ENCODE measurements around the gene DLG2. TPM values are rescaled to one million over a fixed set of nuclear protein-coding genes. Genes with fewer than 3 reads are reported as not detected.

The DLG2 gene
- total and polyA plus RNA-seq, 2 of the 8 experiments (the other 6 are each of a cell fraction or from before 2014, with no cell fraction given) = 1.7 to 14.3 TPM

DNA sequence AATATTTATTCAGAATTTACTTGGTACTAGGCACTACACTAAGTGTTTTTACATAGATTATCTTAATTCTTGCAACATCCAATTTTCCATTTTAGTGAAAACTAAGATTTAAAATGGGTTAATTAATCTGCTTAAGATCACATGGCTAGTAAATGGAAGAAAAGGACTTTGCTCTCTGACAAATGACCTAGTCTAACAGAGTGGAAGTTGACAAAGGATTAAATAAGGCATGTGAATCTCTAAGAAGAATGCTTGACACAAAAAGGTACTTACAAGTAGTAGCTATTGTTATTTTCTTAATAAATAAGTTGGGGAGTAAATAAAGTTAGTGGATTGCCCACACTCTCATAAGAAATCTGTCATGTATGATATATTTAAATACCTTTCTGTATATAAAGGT lies 584.8 kb downstream of the DLG2 start:
- H4K5ac ChIP-seq (ENCODE audit: insufficient read length, low read depth, low read length) = no peak overlapping the region
- ChIA-PET CTCF (ENCODE audit: partially characterized antibody) (interaction anchor here (0.8 kb wide), 1 partner anchor 14 kb away, joined by 3 read pairs; no protein-coding TSS in a partner anchor), POLR2A (ENCODE audit: partially characterized antibody) (no interaction called here)
- no peaks in the 10 kb centered on the region for H3K9me3 ChIP-seq (ENCODE audit: insufficient read depth in 2 of 2, low read depth in 1 of 2, low read length in 1 of 2)
- H2AFZ ChIP-seq (ENCODE audit: low read length) = no peak overlapping the region
- H3K23me2 ChIP-seq (ENCODE audit: low read depth, low read length) = no peaks in the 10 kb centered on the region
- H3K4ac ChIP-seq (replicated peaks; ENCODE audit: insufficient read length, low read depth, low read length) = no peak overlapping the region
- H3K4me3 ChIP-seq (ENCODE audit: extremely low read depth in 1 of 4, insufficient read depth in 2 of 4, low read depth in 3 of 4, low read length in 4 of 4) = no peak overlapping the region
- H3K79me2 ChIP-seq (ENCODE audit: control insufficient read depth in 1 of 2, insufficient read depth in 2 of 2, low read length in 2 of 2) = no peaks in the 10 kb centered on the region
- no peak overlapping the region for H3K4me2 ChIP-seq (ENCODE audit: insufficient read depth in 1 of 2, low read depth in 2 of 2, low read length in 2 of 2)
- H3K23ac ChIP-seq (ENCODE audit: insufficient read length) = no peak overlapping the region
- no peak overlapping the region for H2BK5ac ChIP-seq (ENCODE audit: low read depth, low read length)
- H4K20me1 ChIP-seq (replicated peaks in 1 of 2; ENCODE audit: control insufficient read depth in 1 of 2, insufficient read depth in 2 of 2, low read length in 2 of 2) = no peaks in the 10 kb centered on the region
- H3K36me3 ChIP-seq (ENCODE audit: control insufficient read depth in 2 of 4, insufficient read depth in 4 of 4, low read length in 3 of 4) = no peaks in the 10 kb centered on the region
- H3K14ac ChIP-seq (ENCODE audit: insufficient read length) = no peak overlapping the region
- no peak overlapping the region for H2BK20ac ChIP-seq (ENCODE audit: low read length)
- H3K9ac ChIP-seq (replicated peaks in 1 of 4; ENCODE audit: extremely low read depth in 1 of 4, low read depth in 3 of 4, low read length in 3 of 4) = no peak overlapping the region
- H4K91ac ChIP-seq (replicated peaks; ENCODE audit: insufficient read length, low read length) = no peak overlapping the region
- no peak overlapping the region for H3K18ac ChIP-seq (ENCODE audit: extremely low read depth, low read length)
- H2BK12ac ChIP-seq (ENCODE audit: low read depth, low read length) = no peak overlapping the region
- H2BK120ac ChIP-seq (replicated peaks; ENCODE audit: low read depth, low read length) = no peak overlapping the region
- no peaks in the 10 kb centered on the region for H3K4me1 ChIP-seq (replicated peaks in 1 of 4; ENCODE audit: control insufficient read depth in 3 of 4, insufficient read depth in 4 of 4, low read length in 3 of 4)
- no peaks in the 10 kb centered on the region for H3K27me3 ChIP-seq (replicated peaks in 1 of 4; ENCODE audit: control insufficient read depth in 3 of 4, extremely low read depth in 1 of 4, insufficient read depth in 3 of 4, low read length in 3 of 4)
- no peak overlapping the region for H4K8ac ChIP-seq (ENCODE audit: extremely low read depth, insufficient read depth, low read length)
- no peak overlapping the region for H3K56ac ChIP-seq (replicated peaks; ENCODE audit: insufficient read length, low read depth, low read length)
- TF ChIP-seq SP1 (IDR thresholded peaks at IDR 0.05; ENCODE audit: low read depth, low read length) = no peak
- no peak for TF ChIP-seq CBX5 (IDR thresholded peaks at IDR 0.05; ENCODE audit: low read depth, low read length)
- TF ChIP-seq BCL11A (IDR thresholded peaks at IDR 0.05; ENCODE audit: low read depth in 2 of 2, low read length in 2 of 2) = no peak
- TF ChIP-seq NRF1 (IDR thresholded peaks at IDR 0.05; ENCODE audit: low read depth, low read length) = no peak
- no peak for TF ChIP-seq SP4 (IDR thresholded peaks at IDR 0.05; ENCODE audit: low read length)
- no peak for TF ChIP-seq TAF7 (optimal IDR thresholded peaks at IDR 0.05; ENCODE audit: borderline replicate concordance, low read depth, low read length)
- no peak for TF ChIP-seq SUZ12 (IDR thresholded peaks at IDR 0.05; ENCODE audit: low read length)
- no peak for DNase-seq (ENCODE audit: low read depth in 1 of 2, low spot score in 2 of 2)
- H2BK15ac ChIP-seq (ENCODE audit: low read length) = no peak overlapping the region
- no peak overlapping the region for H3K27ac ChIP-seq (ENCODE audit: low read depth, low read length)
- no peaks in the 10 kb centered on the region for H3K79me1 ChIP-seq (ENCODE audit: low read depth, low read length)
- FAIRE-seq = no peak
- H2AK5ac ChIP-seq (ENCODE audit: low read depth, low read length) = no peak overlapping the region
